Activated CD4-positive, CD25-positive, alpha-beta regulatory T cell (primary cell): Measurements from ENCODE around the gene MYH15.

Experiments used
- DNase-seq, 4 experiments: peaks; one replicate each; lab custom pipeline; 2025; lab: John Stamatoyannopoulos, UW

MYH15 gene

GRCh38 chr3:108334701-108335100 is 175.7 kb downstream of the MYH15 start:
- no peak for DNase-seq

DNA sequence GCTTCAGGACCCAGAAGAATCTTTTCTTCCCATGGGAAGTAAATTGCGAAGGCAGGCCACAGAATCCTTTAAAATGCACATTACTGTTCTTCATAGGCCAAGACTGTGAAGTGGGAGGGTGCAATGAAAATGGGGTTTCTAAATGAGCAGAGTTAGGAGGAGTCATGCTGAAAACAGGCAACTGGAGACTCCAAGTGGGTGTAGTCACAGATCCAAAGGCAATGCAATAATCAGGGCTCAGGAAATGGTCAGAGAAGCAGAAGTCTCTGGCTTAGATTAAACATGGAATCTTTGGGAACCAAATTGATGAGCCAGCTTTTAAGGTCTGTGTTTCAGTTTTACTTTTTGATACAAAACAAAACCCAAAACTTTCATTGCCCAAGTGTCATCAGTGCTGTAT is 176.4 kb downstream of the MYH15 start:
- DNase-seq, result no peak

DNA sequence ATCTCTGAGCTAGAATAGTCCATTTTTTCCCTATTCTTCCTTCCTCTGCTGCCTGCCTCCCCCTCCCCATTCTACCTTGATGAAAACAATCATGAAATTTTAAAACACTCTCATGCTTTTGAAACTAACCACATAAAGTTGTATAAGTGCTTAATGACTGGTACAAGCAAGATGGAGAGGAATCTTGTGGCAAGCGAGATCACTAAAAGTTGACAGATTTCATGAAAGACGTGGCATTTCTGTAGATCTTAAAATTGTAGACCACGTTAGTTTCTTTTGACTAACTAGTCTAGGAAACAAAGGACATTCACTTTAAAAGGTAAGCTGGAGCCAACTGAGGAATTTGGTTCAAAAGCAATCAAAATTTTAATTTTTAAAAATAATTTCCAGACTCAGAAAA is 178.6 kb downstream of the MYH15 start:
- no peak for DNase-seq
